ENCODE data around the gene MTHFD1L.
A peak's percentile ranks its signal among the peaks of the same experiment; 100 is the strongest.
"Not testable (repeated sequence)": the region's sequence is repeated elsewhere in the genome, so short reads cannot be mapped to it uniquely, and the experiment has no call there.

The MTHFD1L gene

DNA sequence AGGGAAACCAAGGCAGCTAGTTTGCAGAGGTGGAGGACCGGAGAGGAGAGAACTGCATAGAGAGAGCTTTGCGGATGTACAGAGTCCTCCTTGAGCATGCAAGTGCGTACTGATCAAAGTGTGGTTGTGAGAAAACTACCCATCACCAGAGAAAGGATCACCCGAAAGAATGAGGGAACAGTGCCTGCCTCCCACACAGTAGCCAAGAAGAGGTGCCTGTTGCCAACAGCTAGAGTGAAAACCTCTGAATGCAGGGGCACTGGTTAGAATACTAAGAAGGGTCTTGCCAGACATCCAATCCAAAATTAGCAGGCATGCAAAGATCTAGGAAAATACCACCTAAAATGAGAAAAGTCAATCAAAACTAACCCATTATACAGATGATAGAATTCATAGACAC, 207.6 kb downstream of the MTHFD1L start:
- peak; percentile 2 for DNase-seq

DNA sequence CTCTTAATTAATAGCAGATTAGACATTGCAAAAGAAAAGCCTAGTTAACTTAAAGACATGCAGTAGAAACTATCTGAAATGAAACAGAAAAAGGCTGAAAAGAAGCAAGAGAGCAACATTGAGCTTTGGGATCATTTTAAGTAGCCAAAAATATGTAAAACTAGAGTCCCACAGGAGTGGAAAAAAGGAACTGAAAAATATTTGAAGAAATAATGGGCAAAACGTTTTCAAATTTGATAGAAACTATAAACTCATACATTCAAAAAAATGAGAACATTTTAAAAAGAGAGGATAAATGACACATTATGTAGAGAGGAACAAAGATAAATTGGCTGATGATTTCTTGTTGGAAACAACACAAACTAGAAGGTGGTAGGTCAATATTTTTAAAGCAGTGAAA, 208.2 kb downstream of the MTHFD1L start:
- no peak for DNase-seq

DNA sequence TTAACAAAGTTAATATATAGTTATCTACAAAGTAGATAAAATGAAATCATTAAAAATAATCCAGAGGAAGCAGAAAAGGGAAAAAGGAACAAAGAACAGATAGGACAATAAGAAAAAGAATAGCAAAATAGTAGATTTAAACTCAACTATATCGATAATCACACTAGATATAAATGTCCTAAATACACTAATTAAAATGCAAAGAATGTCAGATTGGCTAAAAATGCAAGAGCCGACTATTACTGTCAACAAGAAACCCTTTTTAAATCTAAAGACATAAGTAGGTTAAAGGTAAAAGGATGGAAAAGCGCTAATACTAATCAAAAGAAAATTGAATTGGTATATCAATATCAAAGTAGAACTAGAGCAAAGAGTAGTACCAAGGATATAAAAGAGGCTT, 209.5 kb downstream of the MTHFD1L start:
- no peak for DNase-seq

DNA sequence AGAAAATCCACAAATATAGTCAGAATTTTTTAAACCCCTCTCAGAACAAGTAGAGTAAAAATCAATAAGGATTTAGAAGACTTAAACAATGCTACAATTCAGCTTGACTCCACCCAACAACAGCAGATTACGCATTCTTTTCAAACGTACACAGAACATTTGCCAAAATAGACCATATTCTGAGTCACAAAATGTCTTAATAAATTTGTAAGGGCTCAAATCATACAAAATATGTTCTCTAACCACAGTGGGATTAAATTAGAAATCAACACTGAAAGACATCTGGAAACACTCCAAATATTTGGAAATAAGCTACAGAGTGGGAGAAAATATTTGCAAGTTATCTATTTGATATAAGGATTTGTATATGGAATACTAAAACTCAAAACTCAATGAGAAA, 210.0 kb downstream of the MTHFD1L start:
- DNase-seq: no peak

DNA sequence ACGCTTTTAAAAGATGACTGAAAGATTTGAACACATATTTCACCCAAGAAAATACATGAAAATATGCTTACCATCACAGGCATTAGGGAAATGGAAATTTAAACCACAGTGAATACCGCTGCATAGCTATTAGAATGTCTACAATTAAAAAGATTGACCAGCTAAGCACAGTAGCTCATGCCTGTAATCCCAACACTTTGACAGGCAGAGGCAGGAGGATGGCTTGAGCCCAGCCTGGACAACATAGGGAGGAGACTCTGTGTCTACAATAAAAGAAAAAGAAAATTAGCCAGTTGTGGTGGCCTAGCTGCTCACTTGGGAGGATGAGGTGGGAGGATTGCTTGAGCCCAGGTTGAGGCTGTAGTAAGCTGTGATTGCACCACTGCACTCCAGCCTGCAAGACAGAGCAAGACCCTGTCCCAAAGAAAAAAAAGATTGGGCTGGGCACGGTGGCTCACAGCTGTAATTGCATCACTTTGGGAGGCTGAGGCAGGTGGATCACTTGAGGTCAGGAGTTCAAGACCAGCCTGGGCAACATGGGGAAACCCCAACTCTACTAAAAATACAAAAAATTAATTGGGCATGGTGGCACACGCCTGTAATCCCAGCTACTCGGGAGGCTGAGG, 210.5 kb downstream of the MTHFD1L start:
- peak; percentile 6 for DNase-seq

DNA sequence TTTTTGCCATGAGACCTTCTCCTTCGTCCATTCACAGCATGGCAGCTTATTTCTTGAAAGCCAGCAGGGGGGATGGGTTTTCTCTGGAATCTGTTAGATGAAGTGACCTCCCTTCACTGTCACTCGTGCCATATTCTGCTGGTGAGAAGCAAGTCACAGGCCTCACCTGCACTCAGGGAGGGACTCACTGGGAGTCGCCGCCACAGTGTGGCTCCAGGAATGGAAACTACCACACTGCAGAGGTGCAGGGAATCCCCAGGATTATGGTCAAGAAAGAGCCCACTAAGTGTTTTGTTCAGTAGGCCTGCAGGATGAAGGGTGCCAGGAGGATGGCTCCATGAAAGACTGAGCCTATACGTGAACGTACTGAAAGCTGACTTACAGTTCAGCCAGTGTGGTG, 213.2 kb downstream of the MTHFD1L start:
- DNase-seq: no peak

DNA sequence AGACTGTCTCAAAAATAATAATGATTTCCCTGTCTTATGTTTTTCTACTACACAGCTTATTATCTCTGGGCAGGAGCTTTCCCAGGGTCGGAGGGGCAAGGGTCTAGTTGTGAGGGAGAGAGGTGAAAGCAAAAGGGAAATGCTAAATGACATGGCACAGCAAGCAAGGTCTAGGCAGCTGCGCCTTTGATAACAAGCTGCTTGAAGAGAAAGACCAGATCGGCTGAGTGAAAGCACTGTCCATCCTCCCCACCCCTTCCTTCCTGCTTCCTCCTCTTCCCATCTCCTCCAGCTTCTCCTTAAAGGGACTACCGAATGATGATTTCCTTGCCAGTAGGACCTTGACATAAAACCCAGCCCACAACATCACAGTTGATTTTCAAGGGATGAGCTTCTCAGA, 216.2 kb downstream of the MTHFD1L start:
- no peak for DNase-seq

DNA sequence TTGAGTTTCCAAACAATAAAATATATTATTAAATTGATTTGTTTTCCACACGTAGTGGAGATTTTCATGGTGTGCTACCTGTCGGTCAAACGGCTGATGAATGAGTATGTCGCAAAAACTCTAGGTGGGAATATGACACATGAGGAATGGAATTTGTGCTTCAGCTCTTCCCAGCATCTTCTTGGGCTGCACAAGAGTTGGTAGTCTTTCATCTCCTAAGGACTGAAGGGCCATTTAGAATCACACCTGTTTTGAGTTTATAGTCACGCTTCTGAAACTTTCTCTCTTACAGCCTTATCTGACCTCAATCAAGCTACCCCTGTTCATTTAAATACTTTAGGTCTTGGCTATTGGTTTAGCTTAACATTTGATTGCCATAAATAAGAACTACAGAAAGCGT, 216.6 kb downstream of the MTHFD1L start:
- no peak for DNase-seq

DNA sequence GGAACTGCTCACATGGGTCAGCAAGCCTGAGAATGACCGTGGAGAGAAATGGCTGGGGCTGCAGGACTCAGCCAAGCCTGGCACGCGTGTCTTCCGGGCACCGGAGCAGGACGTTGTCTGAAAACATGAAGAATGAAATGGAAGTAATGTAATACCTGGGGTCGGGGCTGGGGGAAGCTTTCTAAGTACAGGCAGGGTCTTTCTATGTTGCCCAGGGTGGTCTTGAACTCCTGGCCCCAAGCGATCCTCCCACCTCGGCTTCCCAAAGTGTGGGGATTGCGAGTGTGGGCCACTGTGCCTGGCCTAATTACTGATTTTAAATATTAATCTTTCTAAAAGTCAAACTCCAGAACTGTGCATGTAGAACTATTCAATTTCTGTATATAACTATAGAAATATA, 218.8 kb downstream of the MTHFD1L start:
- no peak for DNase-seq

DNA sequence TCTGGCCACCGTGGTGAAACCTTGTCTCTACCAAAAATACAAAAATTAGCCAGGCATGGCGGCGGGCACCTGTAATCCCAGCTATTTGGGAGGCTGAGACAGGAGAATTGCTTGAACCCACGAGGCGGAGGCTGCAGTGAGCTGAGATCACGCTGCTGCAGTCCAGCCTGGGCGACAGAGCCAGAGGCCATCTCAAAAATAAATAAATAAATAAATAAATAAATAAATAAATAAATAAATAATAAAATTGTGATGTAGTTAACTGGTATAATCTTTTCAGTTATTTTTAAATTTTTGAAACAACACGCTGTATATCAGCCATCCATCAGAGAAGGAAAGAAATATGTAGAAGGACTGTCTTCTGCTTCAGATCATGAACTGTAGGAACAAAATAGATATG, 221.6 kb downstream of the MTHFD1L start:
- not testable (repeated sequence) for DNase-seq

DNA sequence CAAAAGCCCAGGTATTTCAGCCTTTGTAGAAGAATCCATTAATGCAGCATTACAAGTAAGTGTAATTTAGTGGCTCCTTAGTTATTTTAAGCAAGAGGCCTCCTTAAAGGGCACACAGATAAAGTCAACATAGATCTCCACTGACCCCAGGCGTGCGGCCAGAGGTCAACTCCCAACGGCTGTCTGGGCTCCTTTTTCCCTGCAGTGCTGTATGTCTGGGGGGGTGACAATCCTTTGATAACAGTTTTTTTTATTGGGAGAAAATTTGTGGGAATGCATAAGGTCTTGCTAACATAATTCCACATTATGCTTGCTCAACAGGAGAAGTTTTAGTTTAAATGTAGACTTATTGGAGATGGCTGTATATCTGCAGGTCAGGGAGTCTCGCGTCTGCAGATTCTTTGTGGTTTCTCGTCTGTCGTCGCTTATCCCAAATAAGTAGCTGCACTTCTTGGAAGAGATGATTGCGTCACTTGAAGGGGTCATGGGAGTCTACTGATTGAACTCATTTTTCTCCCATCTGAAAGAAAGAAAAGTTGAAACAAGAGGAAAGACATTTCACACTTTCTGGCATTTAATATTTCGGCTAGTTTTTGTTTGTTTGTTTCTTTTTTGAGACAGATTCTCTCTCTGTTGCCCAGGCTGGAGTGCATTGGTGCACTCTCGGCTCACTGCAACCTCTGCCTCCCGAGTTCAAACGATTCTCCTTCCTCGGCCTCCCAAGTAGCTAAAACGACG, 222.5 kb downstream of the MTHFD1L start:
- no peak for DNase-seq

DNA sequence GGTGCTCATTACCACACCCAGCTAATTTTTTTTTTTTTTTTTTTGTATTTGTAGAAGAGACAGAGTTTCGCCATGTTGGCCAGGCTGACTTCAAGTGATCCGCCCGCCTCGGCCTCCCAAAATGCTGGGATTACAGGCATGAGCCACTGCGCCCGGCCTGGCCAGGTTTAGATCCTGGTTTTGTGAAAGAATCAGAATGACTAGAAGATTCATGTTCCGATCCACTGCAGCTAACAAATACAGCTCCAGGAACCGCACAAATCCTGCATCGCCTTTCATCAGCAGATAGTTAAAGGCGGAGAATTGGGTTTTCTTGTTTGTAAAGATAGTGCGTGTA, 223.1 kb downstream of the MTHFD1L start:
- DNase-seq: no peak

DNA sequence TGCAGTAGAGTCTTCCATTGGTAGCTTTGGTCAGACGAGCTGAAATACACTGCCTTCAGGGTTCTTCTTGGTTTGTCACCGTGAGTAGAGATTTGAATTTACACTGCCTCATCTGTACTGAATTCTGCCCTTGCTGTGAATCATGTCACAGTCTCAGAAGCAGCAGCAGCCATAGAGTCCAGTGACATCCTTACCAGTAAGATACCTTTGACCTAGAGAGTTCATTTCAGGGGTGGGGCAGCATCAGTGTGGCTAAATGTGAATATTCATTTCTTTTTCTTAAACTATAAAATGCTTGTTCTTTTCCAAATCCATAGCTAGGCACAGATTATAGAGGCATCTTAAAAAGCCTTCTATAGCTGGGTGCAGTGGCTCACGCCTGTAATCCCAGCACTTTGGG, 223.5 kb downstream of the MTHFD1L start:
- DNase-seq: no peak

DNA sequence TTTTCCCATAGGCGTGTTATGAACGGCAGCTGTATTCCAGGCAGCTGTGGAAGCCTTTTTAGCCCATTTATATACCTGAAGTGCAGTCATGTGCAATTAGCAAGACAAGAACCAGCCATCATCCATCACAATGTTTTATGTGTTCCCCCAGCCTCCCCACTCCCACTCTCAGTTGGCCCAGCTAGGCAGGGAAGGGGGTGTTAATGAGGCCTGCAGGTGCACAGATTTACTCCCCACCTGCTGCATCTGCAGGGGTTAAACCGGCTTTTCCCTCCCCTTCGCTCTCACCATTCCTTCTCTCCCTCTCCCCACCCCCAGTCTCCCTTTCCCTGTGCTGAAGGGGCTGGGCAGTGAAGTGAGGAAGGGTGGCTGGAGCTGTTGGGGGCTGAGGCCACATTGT, 224.5 kb downstream of the MTHFD1L start:
- DNase-seq: no peak

DNA sequence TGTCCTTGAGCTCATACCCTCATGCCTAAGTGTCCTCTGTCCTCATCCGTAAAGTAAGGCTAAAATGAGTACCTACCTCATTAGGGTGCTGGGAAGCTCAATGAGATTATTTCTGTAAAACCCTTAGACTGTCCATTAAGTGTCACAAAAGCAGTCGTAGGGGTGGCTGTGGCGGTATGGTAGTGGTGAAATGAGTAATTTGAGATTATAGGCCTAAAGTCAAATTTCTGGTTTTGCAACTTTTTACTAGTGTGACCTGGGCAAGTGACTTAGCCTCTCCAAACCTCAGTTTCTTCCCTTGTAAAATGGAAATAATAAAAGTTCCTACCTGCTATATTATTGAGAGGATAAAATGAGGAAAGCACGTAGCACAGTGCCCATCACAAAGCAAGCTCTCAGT, 226.1 kb downstream of the MTHFD1L start:
- DNase-seq: no peak

DNA sequence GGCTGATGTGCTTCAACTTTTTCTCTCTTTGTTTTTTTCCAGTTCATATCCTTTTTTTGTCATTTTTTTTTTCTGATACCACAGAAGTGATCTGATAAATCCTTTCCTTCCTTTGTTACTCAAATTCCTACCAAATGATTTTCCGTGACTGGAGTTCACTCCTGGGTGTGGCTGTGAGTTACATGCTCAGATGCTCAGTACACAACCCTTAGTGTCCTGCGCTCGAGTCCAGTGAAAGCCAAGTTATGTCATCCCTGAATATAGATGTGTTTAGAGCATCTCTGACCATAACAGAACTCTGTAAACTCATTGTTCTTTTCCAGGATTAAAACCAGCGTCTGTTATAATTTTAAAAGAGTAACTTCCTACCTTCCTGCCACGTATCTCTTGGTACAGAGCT, 227.1 kb downstream of the MTHFD1L start:
- no peak for DNase-seq

DNA sequence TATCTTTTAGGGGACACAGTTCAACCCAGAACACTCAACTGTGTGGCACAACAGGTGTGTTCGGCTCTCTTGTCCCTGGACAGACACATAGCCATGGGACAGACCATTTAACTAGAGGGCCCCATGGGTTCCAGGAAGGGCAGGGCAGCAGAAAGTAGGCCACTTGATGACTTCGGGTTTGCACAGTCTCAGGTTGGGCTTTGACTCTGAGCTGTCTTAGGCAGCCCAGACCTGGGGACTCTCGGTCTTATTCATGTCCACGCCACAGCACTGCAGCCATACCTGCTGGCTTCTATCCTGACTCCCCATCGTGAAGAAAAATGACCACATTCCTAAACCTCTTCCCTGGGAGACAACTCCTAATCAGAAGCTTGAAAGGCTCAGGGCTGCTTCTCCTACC, 228.2 kb downstream of the MTHFD1L start:
- no peak for DNase-seq

DNA sequence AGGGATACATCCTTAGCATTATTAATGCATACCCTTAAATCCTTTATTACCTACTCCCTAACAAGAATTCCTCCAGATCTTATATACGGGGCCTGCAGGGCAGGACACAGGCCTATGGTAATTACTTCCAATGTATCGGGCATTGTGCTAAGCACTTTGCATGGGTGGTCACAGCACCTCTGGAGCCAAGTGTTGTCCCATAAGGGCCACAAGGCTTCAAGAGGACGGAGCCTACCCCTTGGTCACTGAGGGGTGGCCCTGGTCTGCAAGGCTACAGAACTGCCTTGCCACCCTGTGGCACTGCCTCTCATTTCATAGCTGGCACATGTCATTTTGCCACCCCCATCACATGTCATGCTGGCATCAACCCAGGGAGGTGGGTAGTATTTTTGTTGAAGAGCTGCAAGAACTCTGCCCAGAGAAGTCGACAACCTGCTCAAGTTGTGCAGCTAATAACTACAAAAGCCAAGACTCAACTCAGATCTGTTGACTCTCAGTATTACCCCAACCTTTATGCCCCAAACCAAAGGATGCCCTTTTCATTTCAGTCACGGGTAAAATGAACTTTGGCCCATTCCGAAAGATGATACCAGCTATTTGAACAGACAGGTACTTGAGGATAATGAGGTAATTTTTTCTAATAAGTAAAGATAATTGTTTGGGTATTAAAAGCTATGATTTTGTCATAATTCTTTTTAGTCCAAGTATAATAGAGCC, 230.2 kb downstream of the MTHFD1L start:
- DNase-seq: no peak

DNA sequence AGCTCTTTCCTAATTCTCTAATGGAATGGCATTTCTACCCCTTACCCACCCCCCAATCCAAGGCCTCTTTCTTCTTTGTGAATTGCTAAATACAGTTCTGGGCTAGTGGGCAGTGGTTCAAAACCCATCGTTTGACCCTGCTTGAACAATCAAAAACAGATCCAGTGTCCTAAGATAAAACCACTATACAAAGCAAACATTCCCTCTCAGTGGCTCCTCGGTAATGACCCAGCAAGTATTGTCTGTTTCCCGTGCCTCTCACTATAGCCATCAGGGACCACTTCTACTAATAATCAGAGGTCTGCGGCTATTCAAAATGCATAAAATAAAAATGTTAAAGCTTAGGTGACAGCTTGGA, 230.7 kb downstream of the MTHFD1L start:
- no peak for DNase-seq

DNA sequence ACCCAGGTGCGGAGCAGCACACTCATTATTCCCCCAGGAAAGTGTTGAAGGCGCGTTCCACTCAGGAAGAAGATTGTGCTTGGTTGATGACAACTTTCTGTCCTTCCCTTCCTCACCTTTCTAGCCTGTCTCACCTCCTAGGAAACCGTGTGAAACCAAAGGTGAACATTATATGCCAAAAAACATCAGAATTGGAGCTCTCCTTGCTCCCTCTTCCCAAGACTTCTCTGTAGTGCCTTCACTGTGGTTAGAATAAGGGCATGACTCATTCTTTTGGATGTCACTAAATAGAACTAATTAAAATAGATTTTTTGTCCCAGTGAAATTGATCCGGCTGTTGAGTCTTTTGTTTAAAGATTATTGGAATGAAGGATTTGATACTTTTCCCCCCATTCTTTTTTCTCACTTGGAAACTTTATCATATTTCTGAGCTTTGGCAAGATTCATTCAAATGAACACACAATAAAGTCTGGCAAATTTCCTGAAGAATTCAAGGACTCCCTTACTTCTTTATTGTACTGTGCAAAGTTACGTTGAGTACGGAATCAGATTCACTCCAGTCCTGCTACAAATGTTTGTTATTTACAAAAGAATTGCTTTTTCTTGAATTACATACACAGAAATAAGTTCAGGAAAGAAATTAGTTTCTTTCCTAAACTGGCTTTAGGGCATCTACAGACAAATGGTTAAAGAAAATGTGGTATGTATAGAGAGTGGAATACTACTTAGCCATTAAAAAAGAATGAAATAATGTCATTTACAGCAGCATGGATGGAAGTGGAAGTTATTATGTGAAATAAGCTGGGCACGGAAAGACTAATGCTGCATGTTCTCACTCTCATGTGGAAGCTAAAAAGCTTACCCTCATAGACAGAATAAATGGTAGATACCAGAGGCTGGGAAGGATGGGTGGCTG, 231.4 kb downstream of the MTHFD1L start:
- no peak for DNase-seq

DNA sequence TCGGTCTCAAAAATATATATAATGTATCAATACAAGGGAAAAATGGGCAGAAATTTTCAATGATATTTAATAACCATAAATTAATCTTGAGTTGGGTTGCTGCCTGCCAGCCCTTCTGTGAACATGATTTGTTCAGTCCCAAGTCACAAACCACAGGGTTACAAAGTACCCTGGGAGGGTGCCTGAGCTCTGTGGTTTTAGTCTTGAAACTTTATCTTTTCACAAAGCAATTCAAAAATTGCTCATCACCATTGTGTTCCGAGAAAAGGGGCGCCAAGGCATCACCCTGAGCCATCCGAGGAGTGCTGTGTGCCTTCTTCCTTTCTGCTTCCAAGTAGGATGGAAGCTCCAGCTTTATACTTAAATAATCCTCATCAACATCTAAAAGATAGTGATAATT, 232.7 kb downstream of the MTHFD1L start:
- DNase-seq: peak; percentile 52

DNA sequence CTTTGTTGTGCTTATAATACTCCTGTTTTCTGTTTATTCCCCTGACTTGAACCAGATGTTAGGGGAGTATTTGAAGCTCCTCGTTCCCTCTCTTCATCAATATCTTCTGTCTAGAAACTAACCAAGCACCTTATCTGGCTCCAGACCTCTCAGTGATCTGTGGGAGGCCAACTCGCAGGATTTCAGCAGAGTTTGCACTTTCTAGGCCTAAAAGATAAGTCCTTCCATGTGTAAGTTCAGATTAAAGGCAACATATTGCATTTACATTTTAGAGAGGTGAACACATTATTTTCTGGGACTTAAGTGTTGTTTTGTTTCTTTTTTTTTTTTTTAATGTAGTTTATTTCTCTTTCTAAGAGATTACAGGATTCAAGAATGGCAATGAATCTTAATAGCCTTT, 234.8 kb downstream of the MTHFD1L start:
- no peak for DNase-seq

DNA sequence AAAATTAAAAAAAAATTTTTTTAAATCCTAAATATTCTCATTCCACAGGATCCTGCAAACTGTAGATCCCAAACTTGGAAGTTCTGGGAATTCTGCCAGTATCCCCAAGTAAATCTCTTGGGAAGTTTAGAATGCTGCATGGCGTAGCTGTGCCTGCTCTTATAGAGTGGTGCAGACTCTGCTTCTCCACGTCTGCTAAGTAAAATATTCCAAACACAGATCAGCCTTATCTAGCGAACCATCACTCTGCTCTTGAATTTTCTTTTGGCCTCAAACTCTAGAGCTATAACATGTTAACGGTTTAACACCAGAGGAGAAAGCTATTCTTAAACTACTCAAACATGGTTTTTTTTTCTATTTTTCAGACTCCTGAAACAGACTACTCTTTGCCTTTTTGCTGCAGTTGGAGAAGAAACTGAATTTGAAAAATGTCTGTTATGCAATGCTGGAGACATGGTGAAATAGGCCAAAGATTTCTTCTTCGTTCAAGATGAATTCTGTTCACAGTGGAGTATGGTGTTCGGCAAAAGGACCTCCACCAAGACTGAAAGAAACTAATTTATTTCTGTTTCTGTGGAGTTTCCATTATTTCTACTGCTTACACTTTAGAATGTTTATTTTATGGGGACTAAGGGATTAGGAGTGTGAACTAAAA, 235.8 kb downstream of the MTHFD1L start:
- DNase-seq: no peak

Measured in activated CD8-positive, alpha-beta memory T cell treated with anti-CD3 and anti-CD28 coated beads, Interleukin-2, amount 50 U/mL, for 48 hours (primary cell).